Stromal cell of bone marrow (primary cell): ENCODE data around the gene CCDC32.

Experiments
- DNase-seq: peaks from one replicate; pipeline ENCODE4 v3.0.0-alpha.2; 2012; ENCODE audit warnings: low read depth

CCDC32 gene

GRCh38 chr15:40565333-40566238, 744 bp upstream of the CCDC32 start:
- no peak for DNase-seq

GRCh38 chr15:40563426-40563825, 1.4 kb downstream of the CCDC32 start:
- no peak for DNase-seq

GRCh38 chr15:40562691-40563090, 2.2 kb downstream of the CCDC32 start:
- DNase-seq = no peak

DNA sequence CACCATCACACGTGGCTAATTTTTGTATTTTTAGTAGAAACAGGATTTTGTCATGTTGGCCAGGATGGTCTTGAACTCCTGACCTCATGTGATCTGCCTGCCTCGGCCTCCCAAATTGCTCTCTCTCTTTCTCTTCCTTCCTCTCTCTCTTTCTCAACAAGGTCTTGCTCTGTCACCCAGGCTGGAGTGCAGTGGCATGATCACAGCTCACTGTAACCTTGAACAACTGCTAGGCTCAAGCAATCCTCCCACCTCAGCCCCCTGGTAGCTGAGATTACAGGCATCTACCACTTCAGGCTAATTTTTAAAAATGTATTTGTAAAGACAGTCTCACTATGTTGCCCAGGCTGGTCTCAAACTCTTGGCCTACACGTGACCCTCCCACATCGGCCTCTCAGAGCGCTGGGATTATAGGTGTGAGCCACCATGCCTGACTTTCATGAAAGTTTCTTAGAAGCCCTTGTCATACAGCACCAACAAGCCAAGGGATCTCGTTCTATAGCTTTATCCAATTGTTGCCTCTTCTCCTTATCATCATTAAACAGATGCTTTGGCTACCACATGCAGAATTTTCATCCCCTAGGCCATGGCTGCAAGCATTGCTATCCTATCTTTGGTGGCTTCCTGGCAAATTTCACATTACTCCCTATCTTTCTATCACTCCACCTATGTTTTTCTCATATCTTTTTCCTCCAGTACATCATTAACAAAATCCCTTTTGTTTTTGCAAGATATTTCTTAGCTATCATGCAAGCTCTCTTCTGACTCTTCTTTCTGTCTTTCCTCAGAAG, 5.7 kb downstream of the CCDC32 start:
- DNase-seq = no peak

DNA sequence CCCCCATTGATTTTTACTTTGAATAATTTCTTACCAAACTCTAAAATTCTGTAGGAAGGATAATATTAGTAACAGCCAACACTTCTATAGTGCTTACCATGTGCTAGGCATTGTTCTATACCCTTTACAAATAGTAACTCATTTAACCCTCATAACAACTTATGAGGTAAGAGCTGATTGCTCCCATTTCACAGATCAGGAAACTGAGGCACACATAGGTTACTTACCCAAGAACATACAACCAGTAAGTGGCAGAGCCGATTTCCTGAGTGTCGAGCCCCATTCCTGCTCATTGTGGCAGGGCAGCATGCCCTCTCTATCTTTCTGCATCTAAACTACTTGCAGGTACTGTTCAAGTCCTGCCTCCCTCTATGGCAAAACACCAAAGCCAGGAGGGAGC, 9.0 kb downstream of the CCDC32 start:
- DNase-seq = no peak

- DNase-seq = no peak
Observed at GRCh38 chr15:40554161-40554525, 10.7 kb downstream of the CCDC32 start.

GRCh38 chr15:40550341-40551037, 14.4 kb downstream of the CCDC32 start:
- no peak for DNase-seq

GRCh38 chr15:40549894-40550293, 14.9 kb downstream of the CCDC32 start:
- DNase-seq = no peak

DNA sequence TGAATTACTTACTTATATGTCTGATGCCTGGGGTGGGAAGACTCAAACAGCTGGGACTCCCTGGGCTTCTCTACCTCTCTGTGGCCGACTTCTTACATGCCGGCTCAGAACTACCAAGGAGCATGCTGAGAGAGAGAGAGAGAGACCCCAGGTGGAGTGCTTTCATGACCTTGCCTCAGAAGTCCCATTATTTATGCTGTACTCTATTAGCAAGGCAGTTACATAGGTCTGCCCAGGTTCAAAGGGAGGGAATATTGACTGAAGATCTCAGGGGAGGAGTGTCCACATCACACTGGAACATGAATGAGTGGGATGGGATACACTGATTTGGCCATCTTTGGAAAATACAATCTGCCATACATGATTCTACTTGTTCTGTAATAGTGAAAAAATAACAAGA, 16.2 kb downstream of the CCDC32 start:
- no peak for DNase-seq

DNA sequence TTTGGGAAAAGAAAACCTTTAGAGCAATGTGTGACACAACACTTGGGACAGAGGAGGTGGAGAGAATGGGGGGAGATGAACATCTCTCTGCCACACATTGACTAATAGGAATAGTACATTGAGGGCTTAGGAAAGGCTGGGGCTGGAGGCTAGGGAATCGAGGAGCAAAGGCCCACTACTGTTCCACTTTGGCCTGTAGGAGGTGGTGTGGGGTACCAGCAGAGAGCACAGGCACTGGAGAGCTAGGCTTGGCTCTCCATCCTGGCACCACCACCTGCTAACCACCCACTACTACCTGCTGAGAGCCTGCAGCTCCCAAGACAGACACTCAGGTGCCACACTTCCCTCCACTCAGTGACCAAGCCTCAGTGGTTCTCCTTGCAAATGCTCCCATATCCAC, 19.4 kb downstream of the CCDC32 start:
- no peak for DNase-seq

GRCh38 chr15:40543631-40544294, 21.1 kb downstream of the CCDC32 start:
- DNase-seq = no peak

DNA sequence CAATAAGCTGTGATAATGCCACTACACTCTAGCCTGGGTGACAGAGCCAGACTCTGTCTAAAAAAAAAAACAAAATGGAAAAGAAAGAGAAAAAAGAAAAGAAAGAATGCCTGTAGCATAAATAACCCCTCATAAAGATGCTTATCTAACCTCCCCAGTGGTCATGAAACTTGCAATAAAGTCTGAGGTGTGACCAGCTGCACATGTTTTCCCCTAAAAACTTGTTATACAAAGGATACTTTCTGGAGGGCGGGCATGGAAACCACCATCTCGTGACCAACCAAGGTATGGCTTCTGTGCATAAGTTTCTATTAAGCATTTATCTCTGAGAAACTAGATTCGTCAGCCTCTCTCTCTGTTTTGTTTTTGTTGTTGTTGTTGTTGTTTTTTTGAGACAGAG, 21.8 kb downstream of the CCDC32 start:
- DNase-seq = no peak

DNA sequence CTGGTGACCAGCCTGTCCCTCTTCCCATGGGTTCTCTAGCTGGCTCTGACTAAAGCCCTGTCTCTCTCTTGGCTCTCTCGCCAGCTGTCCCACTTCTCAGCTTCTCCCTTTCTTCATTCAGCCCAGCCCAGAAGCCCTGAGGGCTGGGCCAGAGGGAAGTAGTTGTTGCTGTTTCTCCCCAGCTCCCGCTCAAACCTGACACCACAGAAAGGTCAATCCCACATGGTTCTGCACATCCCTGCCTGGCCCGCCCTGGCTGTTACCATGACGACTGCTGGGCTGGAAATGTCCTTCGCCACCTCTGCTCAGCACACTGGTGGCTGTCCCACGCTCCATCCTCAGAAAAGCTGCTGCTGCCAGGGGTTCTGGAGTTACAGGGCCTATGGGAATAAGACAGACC, 25.9 kb downstream of the CCDC32 start:
- no peak for DNase-seq

DNA sequence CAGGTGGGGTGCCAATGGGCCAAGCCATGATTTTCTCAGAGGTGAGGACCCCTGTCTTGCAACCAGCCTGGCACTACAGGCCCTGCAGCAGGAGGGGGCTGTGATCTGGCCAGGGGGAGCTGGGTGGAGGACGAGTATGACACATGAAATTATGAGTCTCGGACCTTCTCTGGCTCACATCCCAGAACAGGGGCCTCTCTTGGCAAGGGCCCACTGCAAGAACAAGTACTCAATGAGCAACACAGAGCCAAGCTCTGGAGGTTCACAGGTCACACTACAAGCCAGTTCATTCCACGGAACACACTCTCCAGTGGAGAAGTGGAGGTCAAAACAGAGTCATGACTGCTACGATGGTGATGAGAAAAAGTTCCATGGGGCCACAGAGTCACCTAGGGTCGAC, 28.3 kb downstream of the CCDC32 start:
- DNase-seq = peak; percentile 5

DNA sequence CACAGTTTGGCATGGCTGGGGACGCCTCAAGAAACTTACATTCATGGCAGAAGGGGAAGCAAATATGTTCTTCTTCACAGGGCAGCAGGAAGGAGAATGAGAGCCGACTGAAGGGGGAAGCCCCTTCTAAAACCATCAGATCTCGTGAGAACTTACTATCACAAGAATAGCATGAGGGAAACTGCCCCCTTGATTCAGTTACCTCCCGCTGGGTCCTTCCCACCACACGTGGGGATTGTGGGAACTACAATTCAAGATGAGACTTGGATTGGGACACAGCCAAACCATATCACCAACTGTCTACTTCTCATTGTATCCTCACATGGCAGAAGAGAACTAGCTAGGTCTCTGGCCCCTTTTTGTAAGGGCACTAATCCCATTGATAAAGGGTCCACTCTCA, 30.5 kb downstream of the CCDC32 start:
- DNase-seq = no peak

- DNase-seq = no peak
Observed at GRCh38 chr15:40533763-40534364, 31.0 kb downstream of the CCDC32 start.

DNA sequence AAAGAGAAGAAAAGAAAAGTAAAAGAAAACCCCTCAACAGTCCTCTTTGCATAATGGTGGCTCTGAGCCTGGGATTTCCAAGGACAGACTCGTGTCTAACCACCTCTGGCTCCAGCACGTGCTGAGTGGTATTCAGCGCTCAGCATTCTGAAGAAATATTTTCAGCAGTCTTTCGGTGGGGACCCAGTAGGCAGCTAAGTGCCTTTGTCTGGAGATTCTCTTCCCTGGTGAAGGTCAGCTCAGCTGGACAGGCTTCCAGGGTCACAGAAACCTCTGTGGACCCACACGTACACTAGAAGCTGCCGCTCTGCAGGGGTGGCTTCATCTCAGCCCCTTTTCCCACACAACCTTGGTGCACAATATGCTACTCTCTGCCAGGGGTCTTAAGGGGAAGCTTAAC, 36.0 kb downstream of the CCDC32 start:
- DNase-seq = no peak

DNA sequence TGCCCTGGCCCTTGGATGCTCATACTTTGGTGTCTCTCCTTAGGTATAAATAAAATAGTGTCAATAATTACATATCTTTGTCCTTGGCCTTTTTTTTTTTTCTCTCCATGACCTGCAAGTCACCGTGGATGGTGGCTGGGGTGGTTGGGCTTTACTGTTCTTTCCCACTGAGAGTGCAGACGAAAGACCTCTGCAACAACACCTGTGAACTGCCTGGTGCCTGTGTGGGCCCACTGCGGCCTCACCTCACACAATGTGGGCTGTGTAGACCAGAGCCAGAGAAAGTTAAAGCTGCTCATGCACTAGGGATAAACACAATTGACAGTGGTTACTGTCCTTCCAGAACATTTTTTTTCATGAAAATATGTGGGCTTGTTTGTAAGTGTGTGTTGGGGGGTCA, 39.0 kb downstream of the CCDC32 start:
- no peak for DNase-seq

- DNase-seq = no peak
Observed at GRCh38 chr15:40523611-40524010, 41.2 kb downstream of the CCDC32 start.

- no peak for DNase-seq
Observed at GRCh38 chr15:40516322-40516721, 48.5 kb downstream of the CCDC32 start.

DNA sequence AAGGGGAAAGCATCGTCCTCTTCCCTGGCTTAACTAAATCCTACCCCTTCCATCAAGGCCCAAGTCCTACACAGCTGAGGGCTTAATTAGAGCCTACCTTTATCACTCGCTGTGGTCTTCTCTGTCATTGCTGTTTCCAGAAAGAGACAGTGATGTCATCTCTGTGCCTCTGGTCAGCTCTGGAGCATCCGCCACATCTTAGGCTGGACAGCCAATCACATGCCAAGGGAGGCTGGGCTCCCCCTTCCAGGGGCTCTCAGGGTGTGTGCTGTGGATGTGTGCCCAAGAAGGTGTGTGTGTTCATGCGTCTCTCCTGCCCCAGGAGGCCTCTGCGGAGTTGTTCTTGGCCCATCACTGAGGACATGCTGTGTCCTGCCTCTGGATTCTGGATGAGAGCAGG, 51.2 kb downstream of the CCDC32 start:
- no peak for DNase-seq

GRCh38 chr15:40512440-40512839, 52.4 kb downstream of the CCDC32 start:
- DNase-seq = no peak
